Esophagus (tissue), 2 donors: ENCODE results near the gene NACC2. TPM values are rescaled to one million over a fixed set of nuclear protein-coding genes. Genes with fewer than 3 reads are reported as not detected.

Source experiments
- H3K27ac ChIP-seq, 2 donors: one replicate each; pipeline ENCODE4 v1.5.1; 2013; ENCODE audit warnings: low read depth in 2 of 2, mild to moderate bottlenecking in 2 of 2, inconsistent platforms in 1 of 2, low read length in 1 of 2, moderate library complexity in 1 of 2
- H3K27me3 ChIP-seq, 2 donors: one replicate each; pipeline ENCODE4 v1.6.1; 2013; ENCODE audit warnings: low read length in 2 of 2, control low read depth in 1 of 2, mild to moderate bottlenecking in 1 of 2; ENCODE audit not compliant: insufficient read depth in 2 of 2, control insufficient read depth in 1 of 2
- H3K36me3 ChIP-seq, 2 donors: one replicate each; pipeline ENCODE4 v1.6.1; 2013; ENCODE audit warnings: low read length in 1 of 2; ENCODE audit not compliant: control insufficient read depth in 2 of 2, insufficient read depth in 2 of 2
- H3K4me1 ChIP-seq, 2 donors: one replicate each; pipeline ENCODE4 v1.6.1; 2013; ENCODE audit warnings: low read length in 1 of 2; ENCODE audit not compliant: control insufficient read depth in 2 of 2, insufficient read depth in 2 of 2
- H3K4me3 ChIP-seq, 2 donors: one replicate each; pipeline ENCODE4 v1.5.1; 2013; ENCODE audit warnings: low read length in 2 of 2, mild to moderate bottlenecking in 2 of 2, low read depth in 1 of 2, moderate library complexity in 1 of 2
- H3K9me3 ChIP-seq, 2 donors: one replicate each; pipeline ENCODE4 v1.6.1; 2013; ENCODE audit warnings: mild to moderate bottlenecking in 2 of 2, low read depth in 1 of 2, low read length in 1 of 2, moderate library complexity in 1 of 2; ENCODE audit not compliant: control insufficient read depth in 2 of 2, insufficient read depth in 1 of 2
- WGBS, 2 donors: extraction: QIAGEN DNeasy Blood & Tissue Kit; methylation state at CpG; one replicate each; pipeline ENCODE4 v1.1.7; 2013; 5-methylcytosine and 5-hydroxymethylcytosine counted together
- polyA plus RNA-seq, 2 donors: library from polyadenylated mRNA; stranded (reverse); fragments of 200-250 nt; gene quantifications; one replicate each; pipeline ENCODE4 v1.2.3, GENCODE V29; 2013
- donor health status: healthy with polysubstance abuse.
- donor health status: Bipolar disorder and iron deficiency.

Gene NACC2
- polyA plus RNA-seq, 2 donors = 3.2 to 4.5 TPM

DNA sequence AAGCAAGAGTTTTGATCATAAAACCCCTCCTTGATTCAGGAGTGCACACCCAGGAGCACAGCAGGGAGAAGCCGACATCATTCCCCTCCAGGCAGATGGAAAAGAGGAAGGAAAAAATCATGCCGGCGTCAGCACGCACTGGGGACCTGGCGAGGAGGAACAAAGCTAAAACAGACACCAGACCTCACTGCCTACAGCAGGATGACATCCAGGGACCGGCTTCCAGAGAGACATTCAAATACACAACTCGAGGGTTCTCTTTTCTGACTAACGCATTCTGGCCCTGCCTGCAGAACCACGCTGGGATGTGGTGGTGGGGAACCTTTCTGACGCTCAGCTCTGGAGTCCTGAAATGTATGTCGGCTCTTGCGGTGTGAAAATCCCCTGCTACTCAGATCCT lies 136.6 kb downstream of the NACC2 start:
- Histone ChIP-seq H3K4me3 (no peak overlapping the region), H3K27ac (no peak overlapping the region), H3K36me3 (peaks cover 0 to 10% of the 10 kb centered on the region in 2 donors), H3K9me3 (no peaks in the 10 kb centered on the region), H3K27me3 (no peaks in the 10 kb centered on the region), H3K4me1 (peaks cover 0 to 4% of the 10 kb centered on the region in 2 donors)
- WGBS, 2 donors = 83 to 84% methylated on average over 12 of the region's 12 CpGs

- no peaks in the 10 kb centered on the region for H3K9me3 ChIP-seq
- no peak overlapping the region for H3K4me3 ChIP-seq
- 88% methylated on average over 9 of the region's 9 CpGs for WGBS, 2 donors
- H3K4me1 ChIP-seq = peaks cover 4 to 9% of the 10 kb centered on the region in 2 donors
- no peak overlapping the region for H3K27ac ChIP-seq
- H3K36me3 ChIP-seq = peaks cover 5 to 11% of the 10 kb centered on the region in 2 donors
- no peaks in the 10 kb centered on the region for H3K27me3 ChIP-seq
Measured at GRCh38 chr9:135957431-135957830, 137.7 kb downstream of the NACC2 start.

- H3K27ac ChIP-seq = no peak overlapping the region
- peaks cover 10 to 13% of the 10 kb centered on the region in 2 donors for H3K36me3 ChIP-seq
- 77 to 91% methylated on average over 8 of the region's 8 CpGs for WGBS, 2 donors
- H3K4me3 ChIP-seq = no peak overlapping the region
- H3K4me1 ChIP-seq = peaks cover 4 to 13% of the 10 kb centered on the region in 2 donors
- no peaks in the 10 kb centered on the region for H3K9me3 ChIP-seq
- no peaks in the 10 kb centered on the region for H3K27me3 ChIP-seq
Measured at GRCh38 chr9:135956802-135957174, 138.3 kb downstream of the NACC2 start.

Other genes with a start within 250 kb of the NACC2 start
- 10 to 100 TPM; 14.0 to 18.4 TPM for gene CAMSAP1, start 187.7 kb downstream of the NACC2 start, polyA plus RNA-seq
- gene UBAC1, start 133.9 kb downstream of the NACC2 start, polyA plus RNA-seq = 10 to 100 TPM; 40.7 to 43.4 TPM
- 10 to 100 TPM; 13.6 to 25.7 TPM for gene TMEM250, start 23.6 kb upstream of the NACC2 start, polyA plus RNA-seq
- not detected for gene LHX3, start 109.8 kb upstream of the NACC2 start, polyA plus RNA-seq
- gene QSOX2, start 150.5 kb upstream of the NACC2 start, polyA plus RNA-seq = 1 to 10 TPM; 2.6 to 3.6 TPM
- gene CCDC187, start 208.8 kb upstream of the NACC2 start, polyA plus RNA-seq = not detected
- 1 to 10 TPM; 1.7 to 4.5 TPM for gene GPSM1, start 232.2 kb upstream of the NACC2 start, polyA plus RNA-seq